HG02852 (cell line): Measurements from ENCODE around the gene ARNT2.

Experiments
- ATAC-seq: cut with Tn5 transposase; IDR thresholded peaks from one replicate; pipeline ENCODE4 v1.9.1; 2021; ENCODE audit warnings: mild to moderate bottlenecking, moderate library complexity; ENCODE audit not compliant: unreplicated experiment

The ARNT2 gene

GRCh38 chr15:80405970-80406369 lies 1.8 kb downstream of the ARNT2 start:
- no peak for ATAC-seq

- no peak for ATAC-seq
Observed at GRCh38 chr15:80411788-80412288, 7.7 kb downstream of the ARNT2 start.

- no peak for ATAC-seq
Observed at GRCh38 chr15:80414546-80415357, 10.6 kb downstream of the ARNT2 start.

- no peak for ATAC-seq
Observed at GRCh38 chr15:80415358-80415670, 11.1 kb downstream of the ARNT2 start.

- no peak for ATAC-seq
Observed at GRCh38 chr15:80416702-80417101, 12.5 kb downstream of the ARNT2 start.

- ATAC-seq: no peak
Observed at GRCh38 chr15:80418892-80419537, 14.8 kb downstream of the ARNT2 start.

- ATAC-seq: no peak
Observed at GRCh38 chr15:80419546-80419945, 15.4 kb downstream of the ARNT2 start.

GRCh38 chr15:80420658-80421057 lies 16.5 kb downstream of the ARNT2 start:
- no peak for ATAC-seq

- no peak for ATAC-seq
Observed at GRCh38 chr15:80423215-80423614, 19.0 kb downstream of the ARNT2 start.

- ATAC-seq: no peak
Observed at GRCh38 chr15:80424381-80424780, 20.2 kb downstream of the ARNT2 start.

- ATAC-seq: no peak
Observed at GRCh38 chr15:80426316-80426715, 22.1 kb downstream of the ARNT2 start.

- no peak for ATAC-seq
Observed at GRCh38 chr15:80429964-80430363, 25.8 kb downstream of the ARNT2 start.

- no peak for ATAC-seq
Observed at GRCh38 chr15:80431635-80432344, 27.6 kb downstream of the ARNT2 start.

GRCh38 chr15:80432345-80432702 lies 28.1 kb downstream of the ARNT2 start:
- ATAC-seq: no peak

- ATAC-seq: no peak
Observed at GRCh38 chr15:80433836-80434235, 29.7 kb downstream of the ARNT2 start.

- ATAC-seq: no peak
Observed at GRCh38 chr15:80434926-80435720, 30.9 kb downstream of the ARNT2 start.

GRCh38 chr15:80436511-80437307 lies 32.5 kb downstream of the ARNT2 start:
- no peak for ATAC-seq

GRCh38 chr15:80437334-80437891 lies 33.2 kb downstream of the ARNT2 start:
- ATAC-seq: no peak

GRCh38 chr15:80439140-80439539 lies 35.0 kb downstream of the ARNT2 start:
- no peak for ATAC-seq

- ATAC-seq: no peak
Observed at GRCh38 chr15:80440024-80440423, 35.8 kb downstream of the ARNT2 start.
